ENCODE results near the gene ZNF575.

GRCh38 chr19:43551399-43552197, 18.6 kb downstream of the ZNF575 start:
- TF ChIP-seq CTCF (IDR thresholded peaks at IDR 0.05; ENCODE audit: low read depth, low read length, missing input control): no peak
- no peak for TF ChIP-seq SP1 (IDR thresholded peaks at IDR 0.05)
- no peak for TF ChIP-seq RAD21 (IDR thresholded peaks at IDR 0.05)
- no peak for TF ChIP-seq EGR1 (IDR thresholded peaks at IDR 0.05; ENCODE audit: low read depth in 2 of 2)
- no peak for TF ChIP-seq REST (IDR thresholded peaks at IDR 0.05)
- TF ChIP-seq ATF3 (IDR thresholded peaks at IDR 0.05): no peak
- TF ChIP-seq YY1 (IDR thresholded peaks at IDR 0.05): no peak
- no peak for TF ChIP-seq JUND (IDR thresholded peaks at IDR 0.05)
